NB4 (cell line): ENCODE results near the gene SLX9.
A peak's percentile ranks its signal among the peaks of the same experiment; 100 is the strongest.

Experiments used
- DNase-seq: peaks from one replicate; pipeline ENCODE4 v3.0.0; 2010; ENCODE audit warnings: low read depth
- H3K4me3 ChIP-seq: one replicate; pipeline ENCODE4 v1.5.1; 2011; ENCODE audit warnings: mild to moderate bottlenecking, low read depth, low read length, moderate library complexity
- CTCF ChIP-seq: IDR thresholded peaks from one replicate; pipeline ENCODE4 v1.5.1; 2012; ENCODE audit warnings: low read depth, low read length
- MAX ChIP-seq: IDR thresholded peaks from 2 replicates; pipeline ENCODE4 v1.6.1; 2011; ENCODE audit warnings: low read depth, low read length
- MYC ChIP-seq: IDR thresholded peaks from 2 replicates; pipeline ENCODE4 v1.6.1; 2011; ENCODE audit warnings: low read depth, low read length
- POLR2A ChIP-seq: IDR thresholded peaks from 2 replicates; pipeline ENCODE4 v1.6.1; 2011; ENCODE audit warnings: mild to moderate bottlenecking; ENCODE audit not compliant: insufficient read length; ENCODE audit errors: extremely low read depth

Gene SLX9

GRCh38 chr21:44948426-44949120 is 8.7 kb downstream of the SLX9 start:
- no peak overlapping the region for H3K4me3 ChIP-seq
- TF ChIP-seq MYC (no peak), CTCF (no peak), POLR2A (no peak), MAX (no peak)
- no peak for DNase-seq

DNA sequence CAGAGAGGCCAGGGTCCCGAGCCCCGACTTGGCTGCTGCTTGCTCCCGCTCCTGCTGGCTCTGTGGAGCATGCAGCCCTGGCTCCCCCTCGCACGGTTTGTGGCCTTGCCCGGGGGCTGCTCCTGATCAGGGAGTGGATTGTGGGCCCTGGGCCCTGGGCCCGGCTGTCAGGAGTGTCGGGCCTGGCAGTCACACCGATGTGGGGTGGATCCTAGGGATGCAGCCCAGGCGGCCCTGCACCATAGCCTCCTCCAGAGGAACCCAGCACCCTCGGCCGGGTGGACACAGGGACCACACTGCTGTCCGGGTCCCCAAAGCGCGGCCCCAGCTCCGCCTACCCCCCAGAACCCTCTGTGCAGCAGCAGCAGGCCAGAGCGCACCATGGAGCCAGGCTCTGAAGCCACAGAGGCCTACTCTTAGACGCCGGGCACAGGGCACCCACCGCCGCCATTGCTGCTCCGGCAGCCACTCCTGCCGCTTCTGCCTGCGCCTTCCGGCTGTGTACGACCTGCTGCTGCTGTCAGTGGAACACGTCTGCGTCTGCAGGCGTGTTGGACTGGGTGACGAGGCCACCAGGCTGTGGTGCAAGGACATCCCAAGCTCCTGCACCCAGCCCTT is 9.4 kb downstream of the SLX9 start:
- TF ChIP-seq POLR2A = no peak
- TF ChIP-seq MYC = no peak
- no peak for TF ChIP-seq CTCF
- no peak for TF ChIP-seq MAX
- no peak for DNase-seq
- H3K4me3 ChIP-seq = no peak overlapping the region

DNA sequence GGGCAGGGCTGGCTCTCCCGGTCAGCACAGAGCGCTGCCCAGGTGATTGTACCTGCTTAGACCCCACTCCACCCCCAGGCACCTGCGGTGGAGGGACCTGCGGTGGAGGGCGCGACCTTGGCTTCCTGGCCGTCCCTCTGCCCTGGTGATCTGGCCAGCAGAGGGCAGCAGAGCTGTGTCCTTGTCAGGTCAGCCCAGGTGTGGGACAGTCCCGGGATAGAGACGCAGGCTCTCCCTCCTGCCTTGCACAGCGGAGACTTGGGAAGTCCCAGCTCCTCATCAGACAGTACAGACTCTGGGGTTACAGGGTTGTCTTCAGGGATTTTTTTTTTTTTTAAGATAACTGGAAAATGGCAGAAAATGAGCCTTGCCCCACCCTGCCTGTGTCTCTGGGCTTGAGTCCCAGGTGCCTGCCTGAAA is 10.0 kb downstream of the SLX9 start:
- H3K4me3 ChIP-seq = no peak overlapping the region
- peak; percentile 60 for DNase-seq
- peak; percentile 78 for TF ChIP-seq CTCF
- TF ChIP-seq POLR2A = no peak
- TF ChIP-seq MYC = no peak
- TF ChIP-seq MAX = no peak

GRCh38 chr21:44950351-44950750 is 10.5 kb downstream of the SLX9 start:
- H3K4me3 ChIP-seq = no peak overlapping the region
- TF ChIP-seq MYC = no peak
- TF ChIP-seq POLR2A = no peak
- TF ChIP-seq CTCF = no peak
- TF ChIP-seq MAX = no peak
- DNase-seq = no peak

GRCh38 chr21:44951186-44951915 is 11.5 kb downstream of the SLX9 start:
- DNase-seq = no peak
- no peak overlapping the region for H3K4me3 ChIP-seq
- TF ChIP-seq POLR2A (no peak), MYC (no peak), MAX (no peak), CTCF (no peak)
